ENCODE results near the gene ASIC1. TPM values are rescaled to one million over a fixed set of nuclear protein-coding genes. Genes with fewer than 3 reads are reported as not detected.
A peak's percentile ranks its signal among the peaks of the same experiment; 100 is the strongest.

The ASIC1 gene
- total RNA-seq, 1 donor from 2014 or later = 8.1 TPM

GRCh38 chr12:50110127-50110761 lies 52.8 kb downstream of the ASIC1 start:
- Histone ChIP-seq H3K4me2 (ENCODE audit: low read length) (no peak overlapping the region), H3K27ac (ENCODE audit: low read depth, low read length) (no peak overlapping the region), H3K9me3 (ENCODE audit: insufficient read depth, low read depth, low read length) (no peaks in the 10 kb centered on the region), H3K4me3 (ENCODE audit: insufficient read depth, low read depth, low read length) (no peak overlapping the region), H2AFZ (ENCODE audit: low read depth, low read length) (peak overlapping the region; percentile 92), H3K36me3 (ENCODE audit: insufficient read depth, low read length) (no peaks in the 10 kb centered on the region), H3K79me2 (ENCODE audit: insufficient read depth, low read length) (peaks cover 23% of the 10 kb centered on the region), H4K20me1 (ENCODE audit: insufficient read depth, low read length) (peaks cover 3% of the 10 kb centered on the region), H3K9ac (ENCODE audit: low read length) (no peak overlapping the region), H3K27me3 (ENCODE audit: insufficient read depth, low read length) (no peaks in the 10 kb centered on the region), H3K4me1 (ENCODE audit: insufficient read depth, low read length) (peaks cover 10% of the 10 kb centered on the region)
- H3K27ac Mint-ChIP-seq (ENCODE audit: unreplicated experiment) = peak overlapping the region; percentile 90
- DNase-seq (ENCODE audit: low read depth) (no peak), FAIRE-seq (no peak)
- TF ChIP-seq CTCF (IDR thresholded peaks at IDR 0.05; ENCODE audit: insufficient read depth, low read depth, low read length) (no peak), EZH2 (IDR thresholded peaks at IDR 0.05; ENCODE audit: insufficient read depth, low read length) (no peak)
- peak overlapping the region; percentile 34 for H3K4me3 Mint-ChIP-seq (ENCODE audit: unreplicated experiment)
- no peaks in the 10 kb centered on the region for H3K9me3 Mint-ChIP-seq (ENCODE audit: unreplicated experiment)
- peaks cover 9% of the 10 kb centered on the region for H3K36me3 Mint-ChIP-seq (ENCODE audit: low read depth, unreplicated experiment)
- peaks cover 21% of the 10 kb centered on the region for H3K4me1 Mint-ChIP-seq (ENCODE audit: low read depth, unreplicated experiment)
- H3K27me3 Mint-ChIP-seq (ENCODE audit: low read depth, unreplicated experiment) = peaks cover 6% of the 10 kb centered on the region

DNA sequence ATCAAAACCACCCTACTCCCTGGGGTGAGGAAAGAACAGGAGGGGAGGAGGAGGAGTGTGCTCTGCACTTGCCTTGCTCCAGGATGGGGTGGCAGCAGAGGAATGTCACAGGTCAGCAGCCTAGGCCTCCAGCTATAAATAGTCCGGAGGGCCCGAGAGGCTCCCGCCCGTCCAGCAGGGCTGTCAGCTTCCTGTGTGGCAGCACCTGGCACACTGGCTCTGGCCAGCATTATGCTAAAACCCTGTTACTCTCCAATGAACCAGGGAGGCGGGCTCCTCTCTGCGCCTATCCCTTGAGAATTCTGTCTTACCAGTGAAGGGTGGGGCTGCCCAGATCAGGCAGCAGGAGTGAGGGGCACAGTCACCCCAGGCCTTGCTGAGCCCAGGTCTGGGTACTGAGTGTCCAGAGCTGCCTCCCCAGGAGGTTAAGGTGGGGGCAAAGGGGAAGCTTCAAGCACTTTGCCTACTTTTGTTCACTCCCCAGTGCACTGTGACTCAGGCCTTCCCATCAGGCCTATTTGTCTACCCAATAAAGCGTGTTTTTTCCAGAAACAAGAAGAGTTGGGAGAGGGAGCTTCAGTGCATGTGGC lies 53.5 kb downstream of the ASIC1 start:
- Histone ChIP-seq H3K4me2 (ENCODE audit: low read length) (peak overlapping the region; percentile 84), H3K36me3 (ENCODE audit: insufficient read depth, low read length) (no peaks in the 10 kb centered on the region), H3K27me3 (ENCODE audit: insufficient read depth, low read length) (no peaks in the 10 kb centered on the region), H2AFZ (ENCODE audit: low read depth, low read length) (peak overlapping the region; percentile 92), H3K9ac (ENCODE audit: low read length) (no peak overlapping the region), H3K4me3 (ENCODE audit: insufficient read depth, low read depth, low read length) (no peak overlapping the region), H3K27ac (ENCODE audit: low read depth, low read length) (no peak overlapping the region), H4K20me1 (ENCODE audit: insufficient read depth, low read length) (peaks cover 3% of the 10 kb centered on the region), H3K79me2 (ENCODE audit: insufficient read depth, low read length) (peaks cover 29% of the 10 kb centered on the region), H3K4me1 (ENCODE audit: insufficient read depth, low read length) (peaks cover 10% of the 10 kb centered on the region), H3K9me3 (ENCODE audit: insufficient read depth, low read depth, low read length) (no peaks in the 10 kb centered on the region)
- Mint-ChIP-seq H3K27ac (ENCODE audit: unreplicated experiment) (peak overlapping the region; percentile 90), H3K4me3 (ENCODE audit: unreplicated experiment) (peak overlapping the region; percentile 74), H3K9me3 (ENCODE audit: unreplicated experiment) (no peaks in the 10 kb centered on the region), H3K27me3 (ENCODE audit: low read depth, unreplicated experiment) (peaks cover 1% of the 10 kb centered on the region), H3K36me3 (ENCODE audit: low read depth, unreplicated experiment) (peaks cover 12% of the 10 kb centered on the region), H3K4me1 (ENCODE audit: low read depth, unreplicated experiment) (peaks cover 21% of the 10 kb centered on the region)
- FAIRE-seq = no peak
- no peak for TF ChIP-seq CTCF (IDR thresholded peaks at IDR 0.05; ENCODE audit: insufficient read depth, low read depth, low read length)
- no peak for TF ChIP-seq EZH2 (IDR thresholded peaks at IDR 0.05; ENCODE audit: insufficient read depth, low read length)
- no peak for DNase-seq (ENCODE audit: low read depth)

- no peak for FAIRE-seq
- Mint-ChIP-seq H3K4me3 (ENCODE audit: unreplicated experiment) (peak overlapping the region; percentile 74), H3K27ac (ENCODE audit: unreplicated experiment) (peak overlapping the region; percentile 81), H3K9me3 (ENCODE audit: unreplicated experiment) (no peaks in the 10 kb centered on the region), H3K4me1 (ENCODE audit: low read depth, unreplicated experiment) (peaks cover 21% of the 10 kb centered on the region), H3K27me3 (ENCODE audit: low read depth, unreplicated experiment) (no peaks in the 10 kb centered on the region), H3K36me3 (ENCODE audit: low read depth, unreplicated experiment) (peaks cover 13% of the 10 kb centered on the region)
- Histone ChIP-seq H3K9me3 (ENCODE audit: insufficient read depth, low read depth, low read length) (no peaks in the 10 kb centered on the region), H3K27me3 (ENCODE audit: insufficient read depth, low read length) (no peaks in the 10 kb centered on the region), H3K9ac (ENCODE audit: low read length) (no peak overlapping the region), H3K4me2 (ENCODE audit: low read length) (peak overlapping the region; percentile 84), H3K36me3 (ENCODE audit: insufficient read depth, low read length) (no peaks in the 10 kb centered on the region), H2AFZ (ENCODE audit: low read depth, low read length) (peak overlapping the region; percentile 92), H3K4me1 (ENCODE audit: insufficient read depth, low read length) (peaks cover 10% of the 10 kb centered on the region), H4K20me1 (ENCODE audit: insufficient read depth, low read length) (peaks cover 5% of the 10 kb centered on the region), H3K27ac (ENCODE audit: low read depth, low read length) (no peak overlapping the region), H3K79me2 (ENCODE audit: insufficient read depth, low read length) (peaks cover 32% of the 10 kb centered on the region), H3K4me3 (ENCODE audit: insufficient read depth, low read depth, low read length) (peak overlapping the region; percentile 20)
- TF ChIP-seq CTCF (IDR thresholded peaks at IDR 0.05; ENCODE audit: insufficient read depth, low read depth, low read length) = no peak
- no peak for TF ChIP-seq EZH2 (IDR thresholded peaks at IDR 0.05; ENCODE audit: insufficient read depth, low read length)
- DNase-seq (ENCODE audit: low read depth) = peak; percentile 3
Measured at GRCh38 chr12:50111395-50111692, 53.9 kb downstream of the ASIC1 start.
